Neural cell (in vitro differentiated cells): ENCODE data around the gene WASF1.

ENCODE experiments used
- EP300 ChIP-seq: fragments of 450-650 bp; conservative IDR thresholded peaks from 2 replicates; pipeline ENCODE4 v1.6.1; 2014; ENCODE audit warnings: antibody characterized with exemption, mild to moderate bottlenecking, moderate library complexity; ENCODE audit not compliant: poor library complexity, severe bottlenecking
- EZH2 ChIP-seq: fragments of 200-600, 300-800 bp; shearing (Covaris generic), sonication (generic); IDR thresholded peaks from 2 replicates; pipeline ENCODE4 v1.6.1; 2014; ENCODE audit warnings: antibody characterized with exemption, low read length, borderline replicate concordance, mild to moderate bottlenecking; ENCODE audit not compliant: insufficient read depth, poor library complexity, severe bottlenecking
- MXI1 ChIP-seq: fragments of 450-650 bp; conservative IDR thresholded peaks from 2 replicates; pipeline ENCODE4 v1.6.1; 2014; ENCODE audit warnings: antibody characterized with exemption, mild to moderate bottlenecking; ENCODE audit not compliant: poor library complexity, severe bottlenecking
- POLR2AphosphoS5 ChIP-seq: IDR thresholded peaks from 2 replicates; pipeline ENCODE4 v1.6.1; 2012
- RAD21 ChIP-seq: fragments of 450-650 bp; conservative IDR thresholded peaks from 2 replicates; pipeline ENCODE4 v1.6.1; 2014; ENCODE audit warnings: antibody characterized with exemption, mild to moderate bottlenecking, moderate library complexity
- SMC3 ChIP-seq: fragments of 450-650 bp; conservative IDR thresholded peaks from 2 replicates; pipeline ENCODE4 v1.6.1; 2014; ENCODE audit warnings: antibody characterized with exemption, mild to moderate bottlenecking, moderate library complexity; ENCODE audit not compliant: poor library complexity
- TAF1 ChIP-seq: IDR thresholded peaks from 2 replicates; pipeline ENCODE4 v1.6.1; 2012; ENCODE audit warnings: low read depth
- TF ChIP-seq, protein P1 (sequence below): fragments of 450-650 bp; IDR thresholded peaks from 2 replicates; pipeline ENCODE4 v1.5.1; 2014; ENCODE audit warnings: antibody characterized with exemption, mild to moderate bottlenecking, moderate library complexity; ENCODE audit not compliant: poor library complexity, severe bottlenecking

- TF ChIP-seq, protein P1, sequence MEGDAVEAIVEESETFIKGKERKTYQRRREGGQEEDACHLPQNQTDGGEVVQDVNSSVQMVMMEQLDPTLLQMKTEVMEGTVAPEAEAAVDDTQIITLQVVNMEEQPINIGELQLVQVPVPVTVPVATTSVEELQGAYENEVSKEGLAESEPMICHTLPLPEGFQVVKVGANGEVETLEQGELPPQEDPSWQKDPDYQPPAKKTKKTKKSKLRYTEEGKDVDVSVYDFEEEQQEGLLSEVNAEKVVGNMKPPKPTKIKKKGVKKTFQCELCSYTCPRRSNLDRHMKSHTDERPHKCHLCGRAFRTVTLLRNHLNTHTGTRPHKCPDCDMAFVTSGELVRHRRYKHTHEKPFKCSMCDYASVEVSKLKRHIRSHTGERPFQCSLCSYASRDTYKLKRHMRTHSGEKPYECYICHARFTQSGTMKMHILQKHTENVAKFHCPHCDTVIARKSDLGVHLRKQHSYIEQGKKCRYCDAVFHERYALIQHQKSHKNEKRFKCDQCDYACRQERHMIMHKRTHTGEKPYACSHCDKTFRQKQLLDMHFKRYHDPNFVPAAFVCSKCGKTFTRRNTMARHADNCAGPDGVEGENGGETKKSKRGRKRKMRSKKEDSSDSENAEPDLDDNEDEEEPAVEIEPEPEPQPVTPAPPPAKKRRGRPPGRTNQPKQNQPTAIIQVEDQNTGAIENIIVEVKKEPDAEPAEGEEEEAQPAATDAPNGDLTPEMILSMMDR, result no peak
- TF ChIP-seq EP300, result no peak
- no peak for TF ChIP-seq TAF1
- TF ChIP-seq POLR2AphosphoS5, result no peak
- no peak for TF ChIP-seq EZH2
- TF ChIP-seq RAD21, result no peak
- TF ChIP-seq MXI1, result no peak
- no peak for TF ChIP-seq SMC3
Measured at GRCh38 chr6:110125361-110125760, 54.1 kb downstream of the WASF1 start.
